HG03460 (cell line): ENCODE results near the gene NLRP2B.
"Not testable (repeated sequence)": the region's sequence is repeated elsewhere in the genome, so short reads cannot be mapped to it uniquely, and the experiment has no call there.

Source experiments
- ATAC-seq: cut with Tn5 transposase; IDR thresholded peaks from one replicate; pipeline ENCODE4 v1.9.1; 2021; ENCODE audit not compliant: unreplicated experiment

Gene NLRP2B

GRCh38 chrX:57680160-57680559 is at the start of gene NLRP2B:
NLRP2B (minus strand) TSS chrX:57680260.
- ATAC-seq: no peak

GRCh38 chrX:57725995-57726394 is 45.9 kb upstream of the NLRP2B start:
- ATAC-seq: not testable (repeated sequence)

GRCh38 chrX:57681341-57681740 is 1.3 kb upstream of the NLRP2B start:
- ATAC-seq: no peak

- ATAC-seq: no peak
Observed at GRCh38 chrX:57678686-57679428, 1.2 kb downstream of the NLRP2B start.

- no peak for ATAC-seq
Observed at GRCh38 chrX:57677132-57677858, 2.8 kb downstream of the NLRP2B start.

- ATAC-seq: no peak
Observed at GRCh38 chrX:57675320-57675719, 4.7 kb downstream of the NLRP2B start.

- ATAC-seq: no peak
Observed at GRCh38 chrX:57674861-57675260, 5.2 kb downstream of the NLRP2B start.

- ATAC-seq: no peak
Observed at GRCh38 chrX:57669961-57670360, 10.1 kb downstream of the NLRP2B start.

- ATAC-seq: no peak
Observed at GRCh38 chrX:57667010-57667409, 13.1 kb downstream of the NLRP2B start.

GRCh38 chrX:57655065-57655464 is 25.0 kb downstream of the NLRP2B start:
- ATAC-seq: no peak

- no peak for ATAC-seq
Observed at GRCh38 chrX:57652705-57653104, 27.4 kb downstream of the NLRP2B start.

GRCh38 chrX:57651169-57651919 is 28.7 kb downstream of the NLRP2B start:
- no peak for ATAC-seq

GRCh38 chrX:57647020-57647419 is 33.0 kb downstream of the NLRP2B start:
- no peak for ATAC-seq

GRCh38 chrX:57643698-57644097 is 36.4 kb downstream of the NLRP2B start:
- ATAC-seq: no peak

GRCh38 chrX:57641338-57641737 is 38.7 kb downstream of the NLRP2B start:
- no peak for ATAC-seq

- no peak for ATAC-seq
Observed at GRCh38 chrX:57640674-57641016, 39.4 kb downstream of the NLRP2B start.

- not testable (repeated sequence) for ATAC-seq
Observed at GRCh38 chrX:57629438-57629837, 50.6 kb downstream of the NLRP2B start.
